HL-60 (cell line): ENCODE data around the gene ORAI3.

Experiments
- DNase-seq, 2 experiments: peaks; one replicate each; pipeline ENCODE4 v3.0.0-alpha.2; 2010 to 2020; ENCODE audit warnings: low read depth in 1 of 2, low spot score in 1 of 2
- H3K27ac ChIP-seq: fragments of 250-450 bp; sonication (Bioruptor Pico); replicated peaks from 2 replicates; pipeline ENCODE4 v1.5.1; 2020; ENCODE audit warnings: mild to moderate bottlenecking, moderate library complexity
- H3K27me3 ChIP-seq: fragments of 250-450 bp; sonication (Bioruptor Pico); 2 replicates; pipeline ENCODE4 v1.5.1; 2021; ENCODE audit warnings: mild to moderate bottlenecking, moderate library complexity; ENCODE audit not compliant: insufficient read depth, poor library complexity, severe bottlenecking
- H3K4me3 ChIP-seq: replicated peaks from 2 replicates; pipeline ENCODE4 v1.5.1; 2011; ENCODE audit warnings: mild to moderate bottlenecking, control low read depth, low read length; ENCODE audit not compliant: insufficient read depth
- GABPA ChIP-seq: IDR thresholded peaks from 2 replicates; pipeline ENCODE4 v1.6.1; 2012; ENCODE audit warnings: low read depth
- POLR2AphosphoS5 ChIP-seq: IDR thresholded peaks from 2 replicates; pipeline ENCODE4 v1.6.1; 2012; ENCODE audit warnings: low read depth
- SPI1 ChIP-seq: IDR thresholded peaks from 2 replicates; pipeline ENCODE4 v1.6.1; 2012; ENCODE audit warnings: low read depth, mild to moderate bottlenecking, borderline replicate concordance
- TF ChIP-seq, protein P1 (sequence below): IDR thresholded peaks from one replicate; pipeline ENCODE4 v1.5.1; 2011; ENCODE audit warnings: low read length, control low read depth, inconsistent platforms; ENCODE audit not compliant: insufficient read depth
- TF ChIP-seq, protein P2 (sequence below): IDR thresholded peaks from 2 replicates; pipeline ENCODE4 v1.6.1; 2012; ENCODE audit warnings: low read depth; ENCODE audit not compliant: insufficient replicate concordance

Gene ORAI3

DNA sequence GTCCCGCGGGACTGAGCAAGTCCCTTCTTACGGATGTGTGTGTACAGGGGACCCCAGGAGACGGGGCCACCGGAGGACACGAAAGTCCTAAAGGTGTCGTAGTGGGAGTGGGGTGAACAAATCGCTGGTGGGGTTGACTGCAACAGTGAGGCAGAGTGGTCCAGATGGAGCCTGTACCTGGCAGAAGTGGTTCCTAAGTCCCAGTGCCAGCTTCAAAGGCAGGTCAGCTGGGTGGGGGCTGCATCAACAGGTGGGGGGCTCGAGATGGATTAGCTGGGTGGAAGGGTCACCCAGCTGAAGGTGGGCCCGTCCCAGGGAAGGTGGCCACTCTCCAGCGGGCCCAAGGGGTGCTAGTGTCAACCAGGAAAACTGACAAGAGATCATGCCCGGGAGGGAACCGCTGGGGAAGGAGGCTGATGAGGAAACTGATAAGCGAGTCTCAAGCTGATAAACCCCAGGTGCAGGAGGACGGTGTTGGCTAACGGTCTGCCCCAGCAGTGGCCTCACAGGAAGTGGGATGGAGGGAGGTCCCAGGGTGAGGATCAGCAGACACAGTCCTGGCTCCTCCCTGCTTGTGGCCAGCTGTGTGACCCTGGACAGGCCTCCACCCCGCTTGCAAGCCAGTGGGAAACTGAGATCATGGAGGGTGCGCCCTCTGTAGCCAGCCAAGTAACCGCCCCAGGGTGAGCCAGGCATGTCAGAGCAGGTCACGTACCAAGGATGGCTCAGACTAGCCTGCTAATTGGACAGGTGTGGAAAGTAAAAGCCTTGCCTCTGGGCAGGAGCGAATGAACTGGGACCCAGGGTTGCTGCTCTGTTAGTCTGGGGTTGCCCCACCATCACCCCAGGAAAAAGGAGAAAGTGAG, 1.0 kb downstream of the ORAI3 start:
- Histone ChIP-seq H3K27me3 (no peaks in the 10 kb centered on the region), H3K4me3 (peak overlapping the region; percentile 47), H3K27ac (peak overlapping the region; percentile 88)
- DNase-seq: peak; percentile 90 to 93
- TF ChIP-seq SPI1 (peak; percentile 24; the same call in 1 of the 2 replicates), GABPA (no peak), POLR2AphosphoS5 (peak; percentile 97)
- TF ChIP-seq, protein P1, sequence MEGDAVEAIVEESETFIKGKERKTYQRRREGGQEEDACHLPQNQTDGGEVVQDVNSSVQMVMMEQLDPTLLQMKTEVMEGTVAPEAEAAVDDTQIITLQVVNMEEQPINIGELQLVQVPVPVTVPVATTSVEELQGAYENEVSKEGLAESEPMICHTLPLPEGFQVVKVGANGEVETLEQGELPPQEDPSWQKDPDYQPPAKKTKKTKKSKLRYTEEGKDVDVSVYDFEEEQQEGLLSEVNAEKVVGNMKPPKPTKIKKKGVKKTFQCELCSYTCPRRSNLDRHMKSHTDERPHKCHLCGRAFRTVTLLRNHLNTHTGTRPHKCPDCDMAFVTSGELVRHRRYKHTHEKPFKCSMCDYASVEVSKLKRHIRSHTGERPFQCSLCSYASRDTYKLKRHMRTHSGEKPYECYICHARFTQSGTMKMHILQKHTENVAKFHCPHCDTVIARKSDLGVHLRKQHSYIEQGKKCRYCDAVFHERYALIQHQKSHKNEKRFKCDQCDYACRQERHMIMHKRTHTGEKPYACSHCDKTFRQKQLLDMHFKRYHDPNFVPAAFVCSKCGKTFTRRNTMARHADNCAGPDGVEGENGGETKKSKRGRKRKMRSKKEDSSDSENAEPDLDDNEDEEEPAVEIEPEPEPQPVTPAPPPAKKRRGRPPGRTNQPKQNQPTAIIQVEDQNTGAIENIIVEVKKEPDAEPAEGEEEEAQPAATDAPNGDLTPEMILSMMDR: no peak
- TF ChIP-seq, protein P2, sequence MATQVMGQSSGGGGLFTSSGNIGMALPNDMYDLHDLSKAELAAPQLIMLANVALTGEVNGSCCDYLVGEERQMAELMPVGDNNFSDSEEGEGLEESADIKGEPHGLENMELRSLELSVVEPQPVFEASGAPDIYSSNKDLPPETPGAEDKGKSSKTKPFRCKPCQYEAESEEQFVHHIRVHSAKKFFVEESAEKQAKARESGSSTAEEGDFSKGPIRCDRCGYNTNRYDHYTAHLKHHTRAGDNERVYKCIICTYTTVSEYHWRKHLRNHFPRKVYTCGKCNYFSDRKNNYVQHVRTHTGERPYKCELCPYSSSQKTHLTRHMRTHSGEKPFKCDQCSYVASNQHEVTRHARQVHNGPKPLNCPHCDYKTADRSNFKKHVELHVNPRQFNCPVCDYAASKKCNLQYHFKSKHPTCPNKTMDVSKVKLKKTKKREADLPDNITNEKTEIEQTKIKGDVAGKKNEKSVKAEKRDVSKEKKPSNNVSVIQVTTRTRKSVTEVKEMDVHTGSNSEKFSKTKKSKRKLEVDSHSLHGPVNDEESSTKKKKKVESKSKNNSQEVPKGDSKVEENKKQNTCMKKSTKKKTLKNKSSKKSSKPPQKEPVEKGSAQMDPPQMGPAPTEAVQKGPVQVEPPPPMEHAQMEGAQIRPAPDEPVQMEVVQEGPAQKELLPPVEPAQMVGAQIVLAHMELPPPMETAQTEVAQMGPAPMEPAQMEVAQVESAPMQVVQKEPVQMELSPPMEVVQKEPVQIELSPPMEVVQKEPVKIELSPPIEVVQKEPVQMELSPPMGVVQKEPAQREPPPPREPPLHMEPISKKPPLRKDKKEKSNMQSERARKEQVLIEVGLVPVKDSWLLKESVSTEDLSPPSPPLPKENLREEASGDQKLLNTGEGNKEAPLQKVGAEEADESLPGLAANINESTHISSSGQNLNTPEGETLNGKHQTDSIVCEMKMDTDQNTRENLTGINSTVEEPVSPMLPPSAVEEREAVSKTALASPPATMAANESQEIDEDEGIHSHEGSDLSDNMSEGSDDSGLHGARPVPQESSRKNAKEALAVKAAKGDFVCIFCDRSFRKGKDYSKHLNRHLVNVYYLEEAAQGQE: no peak

DNA sequence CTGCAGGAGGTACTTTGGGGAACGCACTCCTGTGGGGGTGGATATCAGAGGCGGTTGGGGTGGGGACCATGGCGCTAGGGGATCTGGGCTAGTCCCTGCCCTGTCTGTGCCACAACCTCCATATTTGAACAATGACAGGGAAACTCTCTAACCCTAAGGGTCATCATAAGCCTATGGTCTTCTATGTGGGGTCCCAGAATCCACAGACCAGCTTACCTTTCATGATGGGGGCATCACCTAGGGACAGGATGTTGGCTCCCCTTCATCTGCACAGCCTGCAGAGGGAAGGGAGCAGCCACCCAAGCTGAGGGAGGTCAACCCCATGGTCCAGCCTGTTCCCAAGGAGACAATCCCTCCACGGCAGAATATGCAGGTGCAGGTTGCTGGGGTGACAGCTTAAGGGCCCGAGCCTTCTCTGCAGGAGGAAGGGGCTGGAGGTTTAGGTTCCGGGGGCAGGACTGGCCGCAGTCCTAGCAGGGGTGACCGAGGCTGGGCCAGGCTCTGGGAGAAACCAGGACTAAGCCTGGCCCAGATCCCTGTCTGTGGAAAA, 1.7 kb downstream of the ORAI3 start:
- Histone ChIP-seq H3K4me3 (peak overlapping the region; percentile 47), H3K27ac (peak overlapping the region; percentile 88), H3K27me3 (no peaks in the 10 kb centered on the region)
- DNase-seq: no peak
- no peak for TF ChIP-seq GABPA
- TF ChIP-seq POLR2AphosphoS5: no peak
- TF ChIP-seq, protein P1: no peak
- no peak for TF ChIP-seq SPI1
- TF ChIP-seq, protein P2: no peak

DNA sequence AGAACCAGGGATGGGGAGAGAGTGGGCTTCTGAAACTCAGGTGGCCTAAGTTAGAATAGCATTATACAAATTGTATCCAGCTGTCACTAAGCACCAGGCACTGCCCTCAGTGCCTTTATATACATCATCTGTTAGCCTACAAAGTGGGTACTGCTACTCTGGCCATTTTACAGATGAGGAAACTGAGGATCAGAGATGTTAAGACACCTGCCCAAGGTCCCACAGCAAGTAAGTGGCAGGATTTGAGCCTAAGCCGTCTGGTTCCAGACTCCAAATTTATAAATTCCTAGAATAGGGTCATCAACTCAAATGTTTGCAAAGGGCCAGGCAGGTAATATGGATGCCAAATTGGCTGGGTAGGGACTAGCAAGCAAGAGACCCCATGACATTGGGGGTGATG, 2.3 kb downstream of the ORAI3 start:
- TF ChIP-seq GABPA (no peak), SPI1 (no peak), POLR2AphosphoS5 (no peak)
- TF ChIP-seq, protein P1: no peak
- TF ChIP-seq, protein P2: no peak
- H3K4me3 ChIP-seq: no peak overlapping the region
- no peak for DNase-seq
- no peak overlapping the region; the same call in 1 of the 2 replicates for H3K27ac ChIP-seq
- H3K27me3 ChIP-seq: no peaks in the 10 kb centered on the region
